GM18507 (cell line): ENCODE data around the gene UMAD1.

Experiments
- DNase-seq: peaks from one replicate; pipeline ENCODE4 v3.0.0; 2011; ENCODE audit warnings: low read depth; ENCODE audit not compliant: insufficient read length; ENCODE audit errors: extremely low spot score
- FAIRE-seq: peaks from 2 replicates; lab custom pipeline; 2011; peaks lifted over from hg19 to GRCh38; lab: Jason Lieb, UNC

The UMAD1 gene

DNA sequence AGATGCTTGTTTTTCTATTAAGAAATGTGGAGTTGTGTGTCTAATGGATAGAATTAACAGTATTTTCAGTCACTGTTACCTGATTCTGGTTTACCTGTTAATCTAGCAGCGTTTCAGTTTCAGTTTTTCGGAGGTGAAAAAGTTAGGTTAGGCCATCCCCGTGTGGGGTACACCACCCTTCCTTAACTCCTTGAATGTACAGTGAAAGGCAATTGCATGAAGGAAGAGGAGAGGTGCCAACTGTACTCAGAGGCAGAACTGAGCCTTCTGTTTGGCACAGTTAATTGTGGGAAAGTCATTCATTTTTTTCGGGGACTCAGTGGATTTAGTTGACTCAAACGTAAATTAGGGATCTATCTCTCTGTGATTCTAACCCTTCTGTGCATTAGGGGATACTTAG, 42.3 kb downstream of the UMAD1 start:
- FAIRE-seq (no peak), DNase-seq (no peak)

DNA sequence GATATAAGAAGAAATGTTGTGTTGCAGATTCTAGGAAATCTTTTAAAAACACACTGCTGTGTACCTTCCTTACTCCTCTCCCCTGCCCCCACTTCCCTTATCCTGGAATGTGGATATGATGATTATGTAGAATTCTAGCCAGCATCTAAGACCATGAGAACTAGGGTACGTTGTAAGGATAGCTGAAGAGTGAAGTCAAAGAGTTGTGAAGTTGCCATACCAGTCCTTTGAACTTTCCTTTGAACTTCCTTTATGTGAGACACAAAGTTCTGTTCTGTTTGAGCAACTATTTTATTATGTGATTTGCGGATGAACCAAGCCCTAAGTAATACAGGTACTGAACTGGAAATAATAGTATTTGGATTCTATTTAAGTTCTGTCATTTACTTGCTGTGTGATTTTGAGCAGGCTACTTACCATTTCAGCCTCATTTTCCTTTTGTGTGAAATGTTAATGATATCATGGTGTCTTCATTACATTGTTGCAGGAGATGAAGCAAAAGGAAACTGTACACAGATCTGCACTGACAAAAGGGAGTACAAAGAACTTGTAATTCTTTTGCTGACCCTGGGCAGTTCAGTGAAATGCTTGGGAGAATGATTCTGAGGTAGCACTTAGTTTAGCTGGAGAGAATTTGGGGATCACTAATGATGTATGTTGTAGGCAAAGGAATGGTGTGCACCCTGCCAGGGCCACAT, 46.4 kb downstream of the UMAD1 start:
- no peak for FAIRE-seq
- no peak for DNase-seq

DNA sequence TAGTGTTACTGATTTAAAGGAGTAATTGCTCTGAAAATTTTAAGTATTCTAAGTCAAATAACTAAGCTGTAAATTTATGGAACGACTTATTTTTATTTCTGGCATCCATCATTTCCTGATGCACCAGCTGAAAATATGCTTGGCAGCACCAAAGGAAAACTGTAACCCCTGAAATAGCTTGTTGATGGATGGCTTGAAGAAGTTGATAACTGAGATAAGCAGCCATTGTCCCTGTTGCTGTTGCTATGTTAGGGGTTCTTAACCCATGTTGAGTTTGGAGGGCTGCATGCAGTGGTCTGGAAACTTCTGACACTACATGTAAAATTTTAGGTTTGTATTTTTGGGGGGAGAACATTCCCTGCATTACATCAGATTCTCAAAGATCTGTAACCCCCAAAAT, 47.2 kb downstream of the UMAD1 start:
- DNase-seq (no peak), FAIRE-seq (no peak)

- FAIRE-seq (no peak), DNase-seq (no peak)
Observed at GRCh38 chr7:7688310-7688709, 47.8 kb downstream of the UMAD1 start.

GRCh38 chr7:7688956-7689355, 48.4 kb downstream of the UMAD1 start:
- FAIRE-seq, result no peak
- no peak for DNase-seq

- DNase-seq (no peak), FAIRE-seq (no peak)
Observed at GRCh38 chr7:7693881-7694280, 53.3 kb downstream of the UMAD1 start.

GRCh38 chr7:7694542-7694941, 54.0 kb downstream of the UMAD1 start:
- FAIRE-seq (no peak), DNase-seq (no peak)

- DNase-seq (no peak), FAIRE-seq (no peak)
Observed at GRCh38 chr7:7695111-7695817, 54.7 kb downstream of the UMAD1 start.

DNA sequence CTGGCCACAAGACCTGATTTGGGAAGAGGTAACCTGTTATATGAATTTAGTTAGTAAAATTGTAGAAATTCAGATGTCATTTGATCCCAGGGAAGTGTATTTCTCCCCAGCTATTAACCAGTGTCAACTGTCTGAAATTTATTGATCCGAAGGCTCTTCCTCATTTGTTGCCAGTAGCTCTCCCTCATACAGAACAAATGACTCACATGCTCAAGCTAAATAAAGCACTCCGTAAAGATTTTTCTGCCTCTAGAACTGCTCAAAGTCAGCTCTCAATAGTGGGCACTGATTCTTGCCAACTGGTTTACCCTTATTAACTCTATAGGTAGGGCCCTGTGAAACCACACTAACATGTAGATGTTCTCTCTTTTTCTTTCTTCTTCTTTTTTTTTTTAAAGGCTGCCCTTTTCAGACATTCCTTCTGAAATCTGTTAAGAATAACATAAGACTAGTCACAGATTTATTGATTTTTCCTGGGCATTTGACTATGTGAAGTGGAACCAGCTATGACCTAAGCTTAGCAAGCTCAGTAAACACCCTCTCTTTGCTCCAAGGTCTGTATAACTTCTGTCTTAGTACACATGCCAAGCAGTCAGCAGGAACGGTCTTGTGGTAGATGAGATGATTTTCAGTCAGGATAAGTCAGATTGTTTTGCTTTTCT, 56.0 kb downstream of the UMAD1 start:
- FAIRE-seq (no peak), DNase-seq (no peak)

DNA sequence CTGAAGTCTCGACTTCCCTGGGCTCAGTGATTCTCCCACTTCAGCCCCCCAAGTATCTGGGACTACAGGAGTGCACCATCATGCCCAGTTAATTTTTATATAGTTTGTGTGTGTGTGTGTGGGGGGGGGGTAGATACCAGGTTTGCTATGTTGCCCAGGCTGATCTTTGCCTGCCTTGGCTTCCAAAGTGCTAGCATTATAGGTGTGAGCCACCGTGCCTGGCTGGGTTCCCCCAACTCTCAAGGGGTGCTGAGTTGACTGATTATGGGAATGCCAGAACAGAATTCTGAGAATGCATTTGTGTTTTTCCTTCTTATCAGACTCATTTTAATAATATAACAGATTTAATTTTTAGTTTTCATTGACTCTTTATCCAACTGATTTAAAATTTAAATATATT, 58.4 kb downstream of the UMAD1 start:
- no peak for FAIRE-seq
- no peak for DNase-seq

GRCh38 chr7:7699380-7699779, 58.8 kb downstream of the UMAD1 start:
- no peak for FAIRE-seq

GRCh38 chr7:7699970-7700369, 59.4 kb downstream of the UMAD1 start:
- DNase-seq (no peak), FAIRE-seq (peak; percentile 5)

More at GRCh38 chr7:7699380-7699779, 58.8 kb downstream of the UMAD1 start:
- DNase-seq, result no peak

- no peak for DNase-seq
- FAIRE-seq, result peak; percentile 5
Observed at GRCh38 chr7:7701527-7701926, 61.0 kb downstream of the UMAD1 start.

DNA sequence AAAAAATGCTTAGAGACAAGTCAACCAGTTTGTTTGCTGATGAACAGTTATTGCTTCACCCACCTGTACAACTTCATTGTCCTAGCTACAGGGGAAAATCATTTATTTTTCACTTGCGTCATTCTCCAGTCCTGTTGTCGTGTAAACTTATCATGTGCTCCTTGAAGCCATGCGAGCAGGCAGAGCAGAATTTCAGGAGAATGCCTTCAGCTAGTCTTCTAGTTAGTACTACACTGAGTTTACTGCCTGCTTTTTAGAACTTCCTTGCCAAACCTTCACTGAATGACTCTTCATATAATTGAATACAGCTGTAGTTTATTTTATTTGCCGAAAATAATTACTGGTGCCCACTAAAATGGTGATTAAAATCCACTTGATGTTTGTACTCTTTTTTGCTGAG, 62.3 kb downstream of the UMAD1 start:
- FAIRE-seq (no peak), DNase-seq (no peak)

- no peak for FAIRE-seq
- DNase-seq, result no peak
Observed at GRCh38 chr7:7703427-7703826, 62.9 kb downstream of the UMAD1 start.

GRCh38 chr7:7704867-7705266, 64.3 kb downstream of the UMAD1 start:
- FAIRE-seq (no peak), DNase-seq (no peak)

DNA sequence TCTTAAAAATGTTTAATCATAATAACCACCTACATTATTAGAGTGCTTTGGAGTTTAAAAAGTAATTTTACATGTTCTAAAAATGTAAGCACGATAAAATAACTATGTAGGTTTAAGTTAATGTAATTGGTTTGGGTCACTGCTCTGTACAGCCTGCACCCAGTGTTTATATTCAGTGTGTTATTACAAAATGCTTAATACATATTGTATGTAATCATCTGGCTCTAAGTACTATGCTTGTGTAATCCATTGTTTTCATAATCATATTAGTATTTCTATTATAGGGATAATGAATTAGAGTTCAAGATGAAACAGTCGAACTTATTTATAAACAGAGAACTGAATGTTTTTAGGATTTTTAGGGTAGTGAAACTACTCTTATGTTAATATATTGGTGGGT, 64.8 kb downstream of the UMAD1 start:
- no peak for FAIRE-seq

GRCh38 chr7:7706101-7706511, 65.6 kb downstream of the UMAD1 start:
- peak; percentile 76 for FAIRE-seq
- DNase-seq, result no peak

More for the DNA sequence above, 64.8 kb downstream of the UMAD1 start:
- no peak for DNase-seq

DNA sequence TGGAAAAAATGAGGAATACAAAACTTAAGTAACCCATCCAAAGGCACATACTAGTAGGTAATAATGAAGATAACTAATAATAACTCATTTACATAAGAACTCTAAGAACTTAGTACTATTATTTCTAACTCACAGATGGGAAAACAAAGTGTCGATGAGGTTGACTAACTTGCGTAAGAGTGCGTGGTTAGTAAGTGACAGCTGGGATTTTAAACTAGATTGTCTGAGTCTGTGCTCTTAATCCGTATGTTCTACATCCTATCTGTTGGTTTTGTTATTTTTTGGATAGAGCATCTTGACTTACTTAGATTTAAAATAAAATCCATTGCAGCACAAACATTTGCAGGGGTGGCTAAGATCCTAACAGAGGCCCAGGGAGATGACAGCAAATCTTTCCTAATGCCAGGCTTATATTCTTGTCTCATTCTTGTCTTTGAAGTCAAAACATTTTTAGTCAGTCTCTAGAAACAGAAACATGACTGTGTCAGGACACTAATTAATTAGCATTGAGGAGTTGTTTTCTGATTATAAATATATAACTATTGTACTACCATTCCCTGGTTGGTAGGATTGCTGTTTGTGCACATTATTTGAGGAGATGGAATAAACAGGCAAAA, 66.1 kb downstream of the UMAD1 start:
- no peak for DNase-seq
- no peak for FAIRE-seq

DNA sequence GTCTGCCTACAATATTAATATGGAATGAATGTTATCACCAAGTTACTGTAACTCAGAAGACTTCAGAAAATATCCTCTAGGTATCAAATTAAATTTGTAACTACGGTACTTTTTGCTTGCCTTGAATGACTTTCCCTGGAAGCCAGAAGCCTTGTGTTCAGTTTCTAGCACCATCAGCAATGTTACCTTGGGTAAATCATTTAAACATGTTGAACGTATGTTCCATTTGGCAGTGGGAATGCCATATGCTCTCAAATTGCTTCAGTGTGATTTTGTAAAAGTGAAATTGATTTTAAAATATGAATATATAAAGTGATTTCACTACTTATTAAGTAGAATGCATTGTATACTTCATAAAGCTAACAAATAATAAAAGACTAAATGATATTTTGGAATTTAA, 66.7 kb downstream of the UMAD1 start:
- FAIRE-seq (no peak), DNase-seq (no peak)
